ENCODE data around the gene DDB1. TPM values are rescaled to one million over a fixed set of nuclear protein-coding genes. Genes with fewer than 3 reads are reported as not detected.

DDB1 gene
- polyA plus RNA-seq, 3 donors, result 54.1 to 97.2 (median 86.6) TPM

DNA sequence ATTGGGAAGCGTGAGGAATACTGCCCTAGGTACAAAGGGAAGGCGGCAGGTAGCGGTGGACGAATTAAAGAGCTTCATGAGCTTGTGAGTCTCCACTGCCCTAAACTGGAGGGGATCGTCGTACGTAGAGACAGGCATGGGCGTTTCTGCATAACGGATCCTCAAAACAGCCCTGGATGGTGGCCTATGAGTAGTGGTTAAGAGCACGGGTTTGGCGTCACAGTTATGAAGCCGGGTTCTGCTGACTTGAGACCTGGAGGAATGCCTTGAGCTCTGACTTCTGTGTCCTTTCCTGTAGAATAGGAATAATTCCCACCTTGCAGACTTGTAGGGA, 29.6 kb upstream of the DDB1 start:
- WGBS (ENCODE audit: insufficient coverage), result 0% methylated on average over 12 of the region's 12 CpGs
- Histone ChIP-seq H4K20me1 (ENCODE audit: insufficient read depth, low read length) (no peaks in the 10 kb centered on the region), H3K9ac (ENCODE audit: insufficient read depth, low read length, poor library complexity, severe bottlenecking) (peak overlapping the region; percentile 93), H3K36me3 (replicated peaks in 1 of 2; ENCODE audit: control insufficient read depth in 1 of 2, insufficient read depth in 2 of 2, low read length in 2 of 2) (peaks cover 32 to 41% of the 10 kb centered on the region in 2 donors), H3K9me3 (replicated peaks in 1 of 2; ENCODE audit: control insufficient read depth in 1 of 2, insufficient read depth in 1 of 2, low read length in 2 of 2) (no peaks in the 10 kb centered on the region), H2AFZ (ENCODE audit: insufficient read depth, low read depth, low read length, poor library complexity, severe bottlenecking) (peak overlapping the region; percentile 88), H3K4me1 (ENCODE audit: control insufficient read depth in 1 of 2, insufficient read depth in 2 of 2, low read length in 2 of 2) (peaks cover 54 to 59% of the 10 kb centered on the region in 2 donors), H3K27me3 (ENCODE audit: control insufficient read depth in 2 of 2, insufficient read depth in 2 of 2, low read length in 2 of 2) (no peaks in the 10 kb centered on the region), H3K4me3 (replicated peaks in 1 of 3; ENCODE audit: low read depth in 2 of 3, low read length in 3 of 3) (peak overlapping the region; percentile 65 to 89 (median 79)), H3K79me2 (ENCODE audit: insufficient read depth, low read length) (peaks cover 53% of the 10 kb centered on the region), H3K27ac (ENCODE audit: low read depth in 1 of 2, low read length in 2 of 2) (peak overlapping the region; percentile 97 to 99), H3K4me2 (replicated peaks; ENCODE audit: extremely low read depth, low read length, poor library complexity, severe bottlenecking) (peak overlapping the region; percentile 95)
- peaks cover 29 to 39% of the 10 kb centered on the region in 2 donors for H3K36me3 Mint-ChIP-seq
- peak overlapping the region; percentile 97 to 100 for H3K4me3 Mint-ChIP-seq
- intact Hi-C loops (cut with micrococcal nuclease), result loop anchor here in 1 of 2 donors (1.0 kb wide), 1 partner anchor 14 kb away; no protein-coding TSS in a partner anchor
- peaks cover 51% of the 10 kb centered on the region for H3K4me1 Mint-ChIP-seq
- TF ChIP-seq, protein P1, sequence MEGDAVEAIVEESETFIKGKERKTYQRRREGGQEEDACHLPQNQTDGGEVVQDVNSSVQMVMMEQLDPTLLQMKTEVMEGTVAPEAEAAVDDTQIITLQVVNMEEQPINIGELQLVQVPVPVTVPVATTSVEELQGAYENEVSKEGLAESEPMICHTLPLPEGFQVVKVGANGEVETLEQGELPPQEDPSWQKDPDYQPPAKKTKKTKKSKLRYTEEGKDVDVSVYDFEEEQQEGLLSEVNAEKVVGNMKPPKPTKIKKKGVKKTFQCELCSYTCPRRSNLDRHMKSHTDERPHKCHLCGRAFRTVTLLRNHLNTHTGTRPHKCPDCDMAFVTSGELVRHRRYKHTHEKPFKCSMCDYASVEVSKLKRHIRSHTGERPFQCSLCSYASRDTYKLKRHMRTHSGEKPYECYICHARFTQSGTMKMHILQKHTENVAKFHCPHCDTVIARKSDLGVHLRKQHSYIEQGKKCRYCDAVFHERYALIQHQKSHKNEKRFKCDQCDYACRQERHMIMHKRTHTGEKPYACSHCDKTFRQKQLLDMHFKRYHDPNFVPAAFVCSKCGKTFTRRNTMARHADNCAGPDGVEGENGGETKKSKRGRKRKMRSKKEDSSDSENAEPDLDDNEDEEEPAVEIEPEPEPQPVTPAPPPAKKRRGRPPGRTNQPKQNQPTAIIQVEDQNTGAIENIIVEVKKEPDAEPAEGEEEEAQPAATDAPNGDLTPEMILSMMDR (IDR thresholded peaks at IDR 0.05), result no peak
- H3K27ac Mint-ChIP-seq, result peak overlapping the region; percentile 97 to 100 (median 100)
- H3K27me3 Mint-ChIP-seq (ENCODE audit: low read depth in 3 of 3), result no peaks in the 10 kb centered on the region
- DNase-seq, result peak; percentile 46 to 64 (median 63)
- no peaks in the 10 kb centered on the region for H3K9me3 Mint-ChIP-seq

DNA sequence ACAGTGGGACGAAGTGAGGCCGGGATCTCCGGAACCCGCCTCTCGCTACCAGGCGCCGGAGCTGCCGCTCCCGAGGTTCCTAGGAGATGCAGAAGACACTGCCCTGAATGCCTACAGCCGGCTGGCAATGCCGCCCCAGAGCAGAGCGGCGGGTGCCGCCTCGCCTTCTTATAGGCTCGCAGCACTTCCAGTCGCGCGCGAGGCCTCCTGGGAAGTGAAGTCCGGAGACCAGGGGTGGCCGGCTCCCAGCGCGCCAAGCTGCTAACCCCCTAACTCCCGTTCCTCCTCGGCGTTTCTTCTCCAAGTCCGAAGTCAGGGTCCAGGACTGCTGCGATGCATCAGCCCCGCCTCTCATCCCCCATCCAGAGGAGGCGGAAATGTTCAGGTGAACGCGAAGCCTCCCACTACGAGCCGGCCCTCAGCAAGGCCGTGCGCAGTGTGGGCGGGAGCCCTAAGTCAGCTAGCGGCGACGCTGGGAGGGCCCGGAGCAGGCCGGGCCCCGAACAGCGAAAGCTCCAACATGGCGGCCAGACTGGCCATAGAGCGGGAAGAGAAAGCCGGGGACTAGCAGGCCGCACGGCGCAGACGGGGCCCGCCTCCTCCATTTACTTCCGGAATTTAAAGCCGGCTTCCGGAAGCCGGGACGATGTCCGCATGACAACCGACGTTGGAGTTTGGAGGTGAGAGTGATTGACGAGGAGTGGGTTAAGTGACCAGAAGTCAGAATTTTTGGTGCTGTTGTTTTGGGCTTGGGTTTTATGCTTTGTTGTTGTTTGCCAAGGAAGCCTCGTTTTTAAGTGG, 29.0 kb upstream of the DDB1 start, which contains the start of the genes CYB561A3 and TMEM138:
TSS of gene CYB561A3 (minus strand) at position 142 of the 801 bp plus-strand sequence. CDS start 5,169 bp downstream, outside the sequence.
TSS of gene TMEM138 (plus strand) at position 634 of the 801 bp plus-strand sequence. CDS start 2,017 bp downstream, outside the sequence.
- Histone ChIP-seq H3K36me3 (replicated peaks in 1 of 2; ENCODE audit: control insufficient read depth in 1 of 2, insufficient read depth in 2 of 2, low read length in 2 of 2) (peaks cover 26 to 36% of the 10 kb centered on the region in 2 donors), H3K27ac (ENCODE audit: low read depth in 1 of 2, low read length in 2 of 2) (peak within 1 kb of the TSS; percentile 97 to 99), H3K27me3 (ENCODE audit: control insufficient read depth in 2 of 2, insufficient read depth in 2 of 2, low read length in 2 of 2) (no peaks in the 10 kb centered on the region), H2AFZ (ENCODE audit: insufficient read depth, low read depth, low read length, poor library complexity, severe bottlenecking) (peak within 1 kb of the TSS; percentile 88), H4K20me1 (ENCODE audit: insufficient read depth, low read length) (no peaks in the 10 kb centered on the region), H3K9me3 (replicated peaks in 1 of 2; ENCODE audit: control insufficient read depth in 1 of 2, insufficient read depth in 1 of 2, low read length in 2 of 2) (no peaks in the 10 kb centered on the region), H3K4me3 (replicated peaks in 1 of 3; ENCODE audit: low read depth in 2 of 3, low read length in 3 of 3) (peak within 1 kb of the TSS; percentile 65 to 89 (median 79)), H3K4me1 (ENCODE audit: control insufficient read depth in 1 of 2, insufficient read depth in 2 of 2, low read length in 2 of 2) (peaks cover 60 to 65% of the 10 kb centered on the region in 2 donors), H3K79me2 (ENCODE audit: insufficient read depth, low read length) (peaks cover 53% of the 10 kb centered on the region), H3K9ac (ENCODE audit: insufficient read depth, low read length, poor library complexity, severe bottlenecking) (peak within 1 kb of the TSS; percentile 93), H3K4me2 (replicated peaks; ENCODE audit: extremely low read depth, low read length, poor library complexity, severe bottlenecking) (peak within 1 kb of the TSS; percentile 95)
- peaks cover 24 to 34% of the 10 kb centered on the region in 2 donors for H3K36me3 Mint-ChIP-seq
- H3K9me3 Mint-ChIP-seq, result no peaks in the 10 kb centered on the region
- H3K4me1 Mint-ChIP-seq, result peaks cover 57% of the 10 kb centered on the region
- under 1% methylated on average over 60 of the region's 63 CpGs for WGBS (ENCODE audit: insufficient coverage)
- DNase-seq, result peak; percentile 92 to 95 (median 92)
- H3K4me3 Mint-ChIP-seq, result peak within 1 kb of the TSS; percentile 97 to 100
- peak within 1 kb of the TSS; percentile 97 to 100 (median 100) for H3K27ac Mint-ChIP-seq
- TF ChIP-seq, protein P1 (IDR thresholded peaks at IDR 0.05), result no peak
- intact Hi-C loops (cut with micrococcal nuclease), result loop anchor here in 1 of 2 donors (1.0 kb wide), 1 partner anchor 14 kb away; no protein-coding TSS in a partner anchor
- H3K27me3 Mint-ChIP-seq (ENCODE audit: low read depth in 3 of 3), result no peaks in the 10 kb centered on the region

Data from CD14-positive monocyte (primary cell).